Coronary artery (tissue), 2 donors: ENCODE measurements around the gene TMA7.

Experiments
- DNase-seq: peaks from one replicate; pipeline ENCODE4 v3.0.0-alpha.2; 2017; ENCODE audit warnings: low spot score
- H3K27ac ChIP-seq, 2 donors: fragments of 200-600 bp; sonication (generic); one replicate each; pipeline ENCODE4 v1.5.1; 2016 to 2019
- H3K4me3 ChIP-seq: fragments of 200-600 bp; sonication (generic); 2 replicates; pipeline ENCODE4 v1.5.1; 2016; ENCODE audit warnings: mild to moderate bottlenecking, moderate library complexity
- CTCF ChIP-seq: fragments of 200-600 bp; sonication (generic); IDR thresholded peaks from one replicate; pipeline ENCODE4 v1.5.1; 2019; ENCODE audit warnings: antibody characterized with exemption

The TMA7 gene

GRCh38 chr3:48413611-48414010 lies 26.4 kb upstream of the TMA7 start:
- peak overlapping the region in 1 of 2 donors; percentile 85 for H3K27ac ChIP-seq
- H3K4me3 ChIP-seq = no peak overlapping the region
- DNase-seq = no peak
- TF ChIP-seq CTCF = no peak

GRCh38 chr3:48414376-48415250 lies 25.4 kb upstream of the TMA7 start:
- peak overlapping the region; percentile 28 to 85 for H3K27ac ChIP-seq
- no peak overlapping the region for H3K4me3 ChIP-seq
- no peak for DNase-seq
- TF ChIP-seq CTCF = no peak

GRCh38 chr3:48415251-48415953 lies 24.7 kb upstream of the TMA7 start:
- no peak for DNase-seq
- no peak for TF ChIP-seq CTCF
- Histone ChIP-seq H3K27ac (peak overlapping the region; percentile 28 to 85), H3K4me3 (no peak overlapping the region)

GRCh38 chr3:48416091-48416505 lies 24.0 kb upstream of the TMA7 start:
- Histone ChIP-seq H3K27ac (peak overlapping the region in 1 of 2 donors; percentile 85), H3K4me3 (no peak overlapping the region)
- TF ChIP-seq CTCF = no peak
- DNase-seq = no peak

GRCh38 chr3:48416546-48416945 lies 23.5 kb upstream of the TMA7 start:
- no peak for TF ChIP-seq CTCF
- H3K27ac ChIP-seq = no peak overlapping the region
- no peak overlapping the region for H3K4me3 ChIP-seq
- DNase-seq = no peak

GRCh38 chr3:48417529-48418108 lies 22.4 kb upstream of the TMA7 start:
- no peak for TF ChIP-seq CTCF
- Histone ChIP-seq H3K4me3 (no peak overlapping the region), H3K27ac (peak overlapping the region in 1 of 2 donors; percentile 16)
- no peak for DNase-seq
